HG03135 (cell line): Measurements from ENCODE around the gene MAPK14.

Experiments used
- ATAC-seq: cut with Tn5 transposase; IDR thresholded peaks from one replicate; pipeline ENCODE4 v1.9.1; 2021; ENCODE audit warnings: mild to moderate bottlenecking, moderate library complexity; ENCODE audit not compliant: unreplicated experiment

Gene MAPK14

GRCh38 chr6:36098253-36098919, 70.8 kb downstream of the MAPK14 start:
- no peak for ATAC-seq

GRCh38 chr6:36098920-36099647, 71.5 kb downstream of the MAPK14 start:
- no peak for ATAC-seq

- ATAC-seq = no peak
These were observed 72.4 kb downstream of the MAPK14 start for GRCh38 chr6:36099869-36100483.

- no peak for ATAC-seq
These were observed 74.1 kb downstream of the MAPK14 start for GRCh38 chr6:36101691-36102090.

- no peak for ATAC-seq
These were observed 75.2 kb downstream of the MAPK14 start for GRCh38 chr6:36102853-36103252.

GRCh38 chr6:36104836-36105235, 77.2 kb downstream of the MAPK14 start:
- ATAC-seq = no peak

- no peak for ATAC-seq
These were observed 81.5 kb downstream of the MAPK14 start for GRCh38 chr6:36109092-36109491.

GRCh38 chr6:36110050-36110449, 82.4 kb downstream of the MAPK14 start:
- no peak for ATAC-seq

GRCh38 chr6:36110863-36111262, 83.3 kb downstream of the MAPK14 start:
- no peak for ATAC-seq

GRCh38 chr6:36111526-36111925, 83.9 kb downstream of the MAPK14 start:
- no peak for ATAC-seq

- ATAC-seq = no peak
These were observed 85.4 kb downstream of the MAPK14 start for GRCh38 chr6:36113049-36113448.

- ATAC-seq = no peak
These were observed 86.1 kb downstream of the MAPK14 start for GRCh38 chr6:36113703-36114102.

GRCh38 chr6:36114798-36115408, 87.3 kb downstream of the MAPK14 start:
- no peak for ATAC-seq

GRCh38 chr6:36115412-36115811, 87.8 kb downstream of the MAPK14 start:
- ATAC-seq = no peak

GRCh38 chr6:36116066-36116864, 88.7 kb downstream of the MAPK14 start:
- no peak for ATAC-seq

- no peak for ATAC-seq
These were observed 89.3 kb downstream of the MAPK14 start for GRCh38 chr6:36116943-36117342.

GRCh38 chr6:36117658-36118549, 90.3 kb downstream of the MAPK14 start:
- ATAC-seq = no peak

GRCh38 chr6:36118550-36119107, 91.0 kb downstream of the MAPK14 start:
- no peak for ATAC-seq

GRCh38 chr6:36119209-36119608, 91.6 kb downstream of the MAPK14 start:
- no peak for ATAC-seq

- no peak for ATAC-seq
These were observed 92.4 kb downstream of the MAPK14 start for GRCh38 chr6:36120018-36120417.
